ENCODE results near the gene ASXL1.
"Not testable (repeated sequence)": the region's sequence is repeated elsewhere in the genome, so short reads cannot be mapped to it uniquely, and the experiment has no call there.

The ASXL1 gene

DNA sequence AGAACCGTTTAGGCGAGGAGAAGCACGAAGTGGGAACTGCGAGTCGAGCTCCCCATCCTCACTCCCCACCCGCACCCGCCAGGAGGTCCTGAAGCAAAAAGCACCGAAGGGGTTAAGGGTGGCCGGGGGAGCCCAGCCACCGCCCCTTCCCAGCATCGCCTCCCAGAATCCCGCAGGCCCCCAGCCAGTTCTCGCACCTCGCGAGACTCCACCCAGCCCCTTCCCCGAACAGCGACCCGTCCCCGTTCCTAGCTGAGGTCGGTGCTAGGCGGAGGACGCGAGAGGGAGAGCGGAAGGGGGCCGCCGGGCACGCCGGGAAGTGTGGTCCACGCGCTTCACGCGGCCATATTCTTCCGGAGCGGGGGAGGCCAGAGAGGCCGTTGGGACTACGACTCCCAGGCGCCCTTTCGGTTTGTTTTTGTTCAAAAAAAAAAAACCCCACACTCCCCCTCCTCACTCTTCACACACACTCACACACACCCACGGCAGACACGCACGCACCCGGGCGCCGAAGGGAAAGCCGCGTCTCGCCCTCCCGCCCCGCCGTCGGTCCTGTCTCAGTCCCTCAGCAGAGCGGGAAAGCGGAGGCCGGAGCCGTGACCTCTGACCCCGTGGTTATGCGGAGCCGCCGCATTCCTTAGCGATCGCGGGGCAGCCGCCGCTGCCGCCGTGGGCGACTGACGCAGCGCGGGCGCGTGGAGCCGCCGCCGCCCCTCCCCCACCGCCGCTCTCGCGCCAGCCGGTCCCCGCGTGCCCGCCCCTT, at the start of gene ASXL1:
Gene ASXL1, plus strand, starts transcription at position 463 of the 763 bp plus-strand sequence. CDS start 445 bp downstream, outside the sequence.
- peak; percentile 97 to 100 for DNase-seq (ENCODE audit: low spot score in 2 of 2)
- peaks cover 2% of the 10 kb centered on the region; the same call in 1 of the 2 replicates for H3K36me3 ChIP-seq (replicated peaks)
- no peaks in the 10 kb centered on the region for H3K27me3 ChIP-seq (ENCODE audit: low read depth)
- in situ Hi-C loops (cut with MboI; ENCODE audit: low sequenced_read_pairs), result no loop called here
- H3K4me3 ChIP-seq, result peak within 1 kb of the TSS; percentile 85
- H3K4me1 ChIP-seq, result peaks cover 18% of the 10 kb centered on the region
- no peaks in the 10 kb centered on the region for H3K9me3 ChIP-seq

DNA sequence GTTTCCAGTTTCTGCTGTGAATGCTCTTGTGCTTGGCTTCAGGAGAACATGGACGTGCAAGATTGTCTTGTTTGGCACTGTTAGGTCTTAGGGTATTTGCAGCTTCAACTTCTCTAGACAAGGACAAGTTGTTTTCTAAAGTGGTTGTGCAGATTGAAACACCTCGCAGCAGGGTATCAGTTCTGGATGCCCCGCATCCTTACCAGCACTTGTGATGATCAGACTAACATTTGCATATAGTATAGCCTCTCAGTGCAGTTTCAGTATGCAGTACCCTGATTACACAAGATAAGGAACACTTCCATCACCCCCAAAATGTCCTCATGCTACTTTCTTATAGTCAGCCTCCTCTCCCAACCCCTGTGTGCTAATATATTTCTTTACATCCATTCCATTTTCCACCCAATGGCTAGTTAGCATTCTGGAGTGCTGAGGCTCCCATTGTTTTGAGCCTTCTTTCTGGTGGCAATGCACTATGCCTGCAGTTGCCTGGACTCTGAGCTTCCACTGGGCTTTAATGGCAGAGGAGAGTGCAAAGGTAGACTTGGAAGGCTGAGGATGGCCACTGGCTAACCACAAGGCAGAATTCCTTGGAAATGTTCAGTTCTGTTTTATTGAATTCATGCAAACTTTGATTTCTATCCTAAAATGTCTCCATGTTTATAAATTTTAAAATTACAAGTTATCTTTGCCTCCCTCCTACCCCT, 45.3 kb upstream of the ASXL1 start:
- Histone ChIP-seq H3K4me3 (no peak overlapping the region), H3K4me1 (no peaks in the 10 kb centered on the region), H3K36me3 (replicated peaks) (peaks cover 21% of the 10 kb centered on the region), H3K9me3 (no peaks in the 10 kb centered on the region), H3K27me3 (ENCODE audit: low read depth) (no peaks in the 10 kb centered on the region)
- in situ Hi-C loops (cut with MboI; ENCODE audit: low sequenced_read_pairs), result no loop called here
- no peak for DNase-seq (ENCODE audit: low spot score in 2 of 2)

DNA sequence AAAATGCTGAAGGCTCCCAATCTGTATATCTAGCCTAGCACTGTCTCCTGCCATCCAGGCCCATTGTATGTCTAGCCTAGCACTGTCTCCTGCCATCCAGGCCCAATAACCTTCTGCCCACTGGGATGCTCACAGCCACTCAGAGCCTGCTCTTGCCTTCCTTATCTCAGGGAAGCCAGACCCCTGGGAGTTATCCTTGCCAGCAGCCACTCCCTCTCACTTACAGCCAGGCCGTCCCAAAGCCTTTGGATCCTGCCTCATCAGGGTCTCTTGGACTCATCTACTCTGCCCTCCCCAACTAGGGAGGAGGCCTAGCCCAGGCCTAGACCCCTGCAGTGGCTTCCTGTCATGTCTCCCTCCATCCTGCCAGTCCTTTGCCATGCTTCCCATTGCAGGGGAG, 43.4 kb upstream of the ASXL1 start:
- in situ Hi-C loops (cut with MboI; ENCODE audit: low sequenced_read_pairs), result no loop called here
- Histone ChIP-seq H3K36me3 (replicated peaks) (peaks cover 21% of the 10 kb centered on the region), H3K4me3 (no peak overlapping the region), H3K4me1 (no peaks in the 10 kb centered on the region), H3K9me3 (no peaks in the 10 kb centered on the region), H3K27me3 (ENCODE audit: low read depth) (no peaks in the 10 kb centered on the region)
- DNase-seq (ENCODE audit: low spot score in 2 of 2), result no peak

DNA sequence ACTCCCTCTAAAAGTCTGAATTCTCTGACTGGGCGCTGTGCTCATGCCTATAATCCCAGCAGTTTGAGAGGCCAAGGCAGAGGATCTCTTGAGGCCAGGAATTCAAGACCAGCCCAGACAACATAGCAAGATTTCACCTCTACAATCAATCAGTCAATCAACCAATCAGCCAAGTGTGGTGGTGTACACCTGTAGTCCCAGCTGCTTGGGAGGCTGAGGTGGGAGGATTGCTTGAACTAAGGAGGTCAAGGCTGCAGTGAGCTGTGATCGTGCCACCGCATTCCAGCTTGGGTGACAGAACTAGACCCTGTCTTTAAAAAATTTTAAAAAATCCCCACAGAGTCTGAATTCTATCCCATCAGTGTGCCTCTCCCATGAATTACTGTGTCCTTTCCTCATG, 42.7 kb upstream of the ASXL1 start:
- Histone ChIP-seq H3K27me3 (ENCODE audit: low read depth) (no peaks in the 10 kb centered on the region), H3K4me3 (no peak overlapping the region), H3K36me3 (replicated peaks) (peaks cover 15% of the 10 kb centered on the region), H3K4me1 (no peaks in the 10 kb centered on the region), H3K9me3 (no peaks in the 10 kb centered on the region)
- DNase-seq (ENCODE audit: low spot score in 2 of 2), result no peak
- in situ Hi-C loops (cut with MboI; ENCODE audit: low sequenced_read_pairs), result no loop called here

DNA sequence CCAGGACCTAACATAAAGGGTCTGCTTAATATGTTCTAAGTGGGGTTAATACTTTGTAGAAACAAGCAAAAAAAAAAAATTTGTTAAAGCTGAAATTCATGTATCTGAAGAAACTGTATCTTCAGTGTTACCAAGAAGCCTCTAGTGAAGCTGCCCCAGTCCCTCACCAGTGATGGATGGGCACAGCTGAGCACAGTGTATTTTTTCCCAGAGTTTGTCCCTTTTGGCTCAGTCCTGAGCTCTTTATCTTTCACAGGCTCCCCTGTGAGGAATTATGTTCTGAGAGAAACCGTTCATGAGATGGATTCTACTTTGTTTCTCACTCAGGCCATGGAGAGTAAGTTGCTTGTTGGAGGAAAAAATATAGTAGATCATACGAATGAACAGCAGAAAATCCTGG, 42.2 kb upstream of the ASXL1 start:
- Histone ChIP-seq H3K4me3 (no peak overlapping the region), H3K9me3 (no peaks in the 10 kb centered on the region), H3K36me3 (replicated peaks) (peaks cover 18% of the 10 kb centered on the region), H3K27me3 (ENCODE audit: low read depth) (no peaks in the 10 kb centered on the region), H3K4me1 (no peaks in the 10 kb centered on the region)
- in situ Hi-C loops (cut with MboI; ENCODE audit: low sequenced_read_pairs), result no loop called here
- no peak for DNase-seq (ENCODE audit: low spot score in 2 of 2)

DNA sequence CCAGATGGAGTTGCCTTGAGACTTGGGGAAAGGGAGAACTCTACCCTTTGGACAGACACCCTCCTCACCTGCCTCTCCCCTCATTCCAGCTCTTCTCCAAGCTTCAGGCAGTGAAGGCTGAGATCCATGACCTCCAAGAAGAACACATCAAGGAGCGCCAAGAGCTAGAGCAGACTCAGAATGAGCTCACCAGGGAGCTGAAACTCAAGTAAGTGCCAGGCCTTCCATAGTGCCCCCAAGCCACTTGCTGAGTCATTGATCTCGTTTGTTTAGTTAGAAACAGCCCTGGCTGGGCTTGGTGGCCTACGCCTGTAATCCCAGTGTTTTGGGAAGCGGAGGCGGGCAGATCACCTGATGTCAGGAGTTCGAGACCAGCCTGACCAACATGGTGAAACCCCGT, 41.5 kb upstream of the ASXL1 start:
- 0 out of 2 replicates have a peak, but pooled peaks cover 2% of the 10 kb centered on the region for H3K4me1 ChIP-seq
- H3K9me3 ChIP-seq, result no peaks in the 10 kb centered on the region
- H3K36me3 ChIP-seq (replicated peaks), result peaks cover 18% of the 10 kb centered on the region
- H3K27me3 ChIP-seq (ENCODE audit: low read depth), result no peaks in the 10 kb centered on the region
- H3K4me3 ChIP-seq, result no peak overlapping the region
- DNase-seq (ENCODE audit: low spot score in 2 of 2), result no peak
- in situ Hi-C loops (cut with MboI; ENCODE audit: low sequenced_read_pairs), result no loop called here

DNA sequence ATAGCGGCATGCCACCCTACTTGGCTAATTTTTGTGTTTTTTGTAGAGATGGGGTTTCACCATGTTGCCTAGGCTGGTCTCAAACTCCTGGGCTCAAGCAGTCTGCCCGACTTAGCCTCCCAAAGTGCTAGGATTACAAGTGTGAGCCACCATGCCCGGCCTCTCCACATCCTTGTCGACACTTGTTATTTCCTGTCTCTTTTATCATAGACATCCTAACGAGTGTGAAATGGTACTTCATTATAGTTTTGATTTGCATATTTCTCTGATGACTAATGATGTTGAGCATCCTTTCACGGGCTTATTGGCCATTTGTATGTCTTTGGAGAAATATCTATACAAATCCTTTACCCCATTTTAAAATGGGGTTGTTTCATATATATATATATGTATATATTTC, 39.0 kb upstream of the ASXL1 start:
- no peaks in the 10 kb centered on the region for H3K9me3 ChIP-seq
- in situ Hi-C loops (cut with MboI; ENCODE audit: low sequenced_read_pairs), result no loop called here
- H3K4me3 ChIP-seq, result no peak overlapping the region
- no peak for DNase-seq (ENCODE audit: low spot score in 2 of 2)
- no peaks in the 10 kb centered on the region for H3K27me3 ChIP-seq (ENCODE audit: low read depth)
- H3K4me1 ChIP-seq, result 0 out of 2 replicates have a peak, but pooled peaks cover 2% of the 10 kb centered on the region
- H3K36me3 ChIP-seq (replicated peaks), result peaks cover 18% of the 10 kb centered on the region

DNA sequence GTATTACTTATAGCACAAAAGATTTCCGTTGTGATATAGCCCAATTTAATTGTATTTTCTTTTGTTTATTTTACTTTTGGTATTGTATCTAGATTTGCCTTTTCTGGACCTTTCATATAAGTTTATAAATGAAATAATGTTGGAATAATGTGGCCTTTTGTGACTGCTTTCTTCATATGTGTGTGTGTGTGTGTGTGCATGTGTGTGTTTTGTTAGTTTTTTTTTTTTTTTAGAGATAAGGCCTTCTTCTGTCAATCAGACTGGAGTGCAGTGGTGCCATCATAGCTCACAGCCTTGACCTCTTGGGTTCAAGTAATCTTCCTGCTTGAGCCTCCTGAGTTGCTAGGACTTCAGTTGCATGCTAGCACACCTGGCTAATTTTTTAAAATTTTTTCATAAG, 37.8 kb upstream of the ASXL1 start:
- H3K4me3 ChIP-seq, result no peak overlapping the region
- no peak for DNase-seq (ENCODE audit: low spot score in 2 of 2)
- no peaks in the 10 kb centered on the region for H3K9me3 ChIP-seq
- H3K36me3 ChIP-seq (replicated peaks), result peaks cover 18% of the 10 kb centered on the region
- in situ Hi-C loops (cut with MboI; ENCODE audit: low sequenced_read_pairs), result no loop called here
- H3K27me3 ChIP-seq (ENCODE audit: low read depth), result no peaks in the 10 kb centered on the region
- 0 out of 2 replicates have a peak, but pooled peaks cover 2% of the 10 kb centered on the region for H3K4me1 ChIP-seq

DNA sequence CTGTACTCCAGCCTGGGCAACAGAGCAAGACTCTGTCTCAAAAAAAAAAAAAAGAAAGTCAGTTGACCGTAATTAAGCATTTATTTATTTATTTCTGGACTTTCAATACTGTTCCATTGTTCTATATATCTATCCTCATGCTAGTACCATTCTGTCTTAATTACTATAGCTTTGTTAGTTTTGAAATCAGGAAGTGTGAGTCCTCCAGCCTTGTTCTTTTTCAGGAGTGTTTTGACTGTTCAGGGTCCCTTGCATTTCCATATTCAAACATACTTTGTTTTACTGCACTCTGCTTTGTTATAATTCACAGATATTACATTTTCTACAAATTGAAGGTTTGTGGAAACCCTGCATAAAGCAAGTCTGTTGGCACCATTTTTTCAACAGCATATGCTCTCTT, 36.7 kb upstream of the ASXL1 start:
- H3K9me3 ChIP-seq, result no peaks in the 10 kb centered on the region
- in situ Hi-C loops (cut with MboI; ENCODE audit: low sequenced_read_pairs), result no loop called here
- no peaks in the 10 kb centered on the region for H3K27me3 ChIP-seq (ENCODE audit: low read depth)
- no peak for DNase-seq (ENCODE audit: low spot score in 2 of 2)
- 0 out of 2 replicates have a peak, but pooled peaks cover 2% of the 10 kb centered on the region for H3K4me1 ChIP-seq
- no peak overlapping the region for H3K4me3 ChIP-seq
- peaks cover 14% of the 10 kb centered on the region for H3K36me3 ChIP-seq (replicated peaks)

DNA sequence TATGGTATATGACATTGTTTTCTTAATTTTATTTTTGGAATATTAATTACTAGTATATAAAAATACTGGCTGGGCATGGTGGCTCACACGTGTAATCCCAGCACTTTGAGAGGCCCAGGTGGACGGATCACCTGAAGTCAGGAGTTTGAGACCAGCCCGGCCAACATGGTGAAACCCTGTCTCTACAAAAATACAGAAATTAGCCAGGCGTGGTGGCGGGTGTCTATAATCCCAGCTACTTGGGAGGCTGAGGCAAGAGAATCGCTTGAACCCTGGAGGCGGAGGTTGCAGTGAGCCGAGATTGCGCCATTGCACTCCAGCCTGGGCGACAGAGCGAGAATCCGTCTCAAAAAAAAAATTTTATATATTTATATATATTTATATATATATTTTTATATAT, 35.9 kb upstream of the ASXL1 start:
- H3K4me1 ChIP-seq; H3K36me3 ChIP-seq (replicated peaks); in situ Hi-C loops (cut with MboI; ENCODE audit: low sequenced_read_pairs); H3K4me3 ChIP-seq; H3K27me3 ChIP-seq (ENCODE audit: low read depth); H3K9me3 ChIP-seq; DNase-seq (ENCODE audit: low spot score in 2 of 2): not testable (repeated sequence)

DNA sequence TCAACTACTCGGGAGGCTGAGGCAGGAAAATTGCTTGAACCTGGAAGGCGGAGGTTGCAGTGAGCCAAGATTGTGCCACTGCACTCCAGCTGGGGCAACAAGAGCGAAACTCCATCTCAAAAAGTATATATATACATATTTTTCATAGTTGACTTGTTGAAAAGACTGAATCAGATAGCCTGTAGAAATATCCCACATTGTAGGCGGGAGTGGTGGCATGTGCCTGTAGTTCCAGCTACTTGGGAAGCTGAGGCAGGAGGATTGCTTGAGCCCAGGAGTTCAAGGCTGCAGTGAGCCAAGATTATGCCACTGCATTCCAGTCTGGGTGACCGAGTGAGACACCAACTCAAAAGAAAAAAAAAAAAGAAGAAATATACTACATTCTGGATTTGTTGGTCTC, 34.4 kb upstream of the ASXL1 start:
- in situ Hi-C loops (cut with MboI; ENCODE audit: low sequenced_read_pairs); H3K9me3 ChIP-seq; H3K4me3 ChIP-seq; H3K36me3 ChIP-seq (replicated peaks); DNase-seq (ENCODE audit: low spot score in 2 of 2); H3K27me3 ChIP-seq (ENCODE audit: low read depth); H3K4me1 ChIP-seq: not testable (repeated sequence)

DNA sequence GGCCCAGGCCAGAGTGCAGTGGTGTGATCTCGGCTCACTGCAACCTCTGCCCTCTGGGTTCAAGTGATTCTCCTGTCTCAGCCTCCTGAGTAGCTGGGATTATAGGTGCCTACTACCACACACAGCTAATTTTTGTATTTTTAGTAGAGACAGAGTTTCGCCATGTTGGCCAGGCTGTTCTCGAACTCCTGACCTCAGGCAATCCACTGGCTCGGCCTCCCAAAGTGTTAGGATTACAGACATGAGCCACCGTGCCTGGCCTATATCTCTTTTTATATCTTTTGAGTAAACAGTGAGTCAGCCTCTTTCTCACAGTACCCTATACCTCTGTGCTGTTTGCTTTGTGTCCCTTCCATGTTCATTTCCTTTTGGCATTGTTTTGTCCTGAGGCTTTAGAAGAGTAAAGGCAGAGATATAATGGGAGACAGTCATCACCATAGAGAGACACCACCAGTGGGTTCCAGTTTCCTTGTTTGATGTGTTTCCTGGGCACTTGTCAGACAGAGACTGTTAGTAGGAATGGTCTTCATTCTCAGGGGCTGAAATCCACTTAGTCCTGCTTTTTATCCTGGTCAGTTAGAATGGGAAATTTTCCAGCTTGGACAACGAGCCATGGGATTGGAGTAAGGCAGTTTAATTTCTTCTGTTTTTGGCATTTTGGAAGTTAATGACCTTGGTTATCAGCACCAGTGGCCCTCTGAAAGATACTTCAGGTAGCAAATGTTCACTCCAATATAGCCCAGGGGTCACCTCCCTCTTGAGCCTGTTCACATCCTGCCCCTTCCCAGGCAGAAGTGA, 32.2 kb upstream of the ASXL1 start:
- in situ Hi-C loops (cut with MboI; ENCODE audit: low sequenced_read_pairs), result no loop called here
- H3K4me3 ChIP-seq, result no peak overlapping the region
- H3K9me3 ChIP-seq, result no peaks in the 10 kb centered on the region
- peaks cover 5% of the 10 kb centered on the region for H3K36me3 ChIP-seq (replicated peaks)
- H3K4me1 ChIP-seq, result 0 out of 2 replicates have a peak, but pooled peaks cover 2% of the 10 kb centered on the region
- no peaks in the 10 kb centered on the region for H3K27me3 ChIP-seq (ENCODE audit: low read depth)
- DNase-seq (ENCODE audit: low spot score in 2 of 2), result peak in 1 of 2 experiments; percentile 18

DNA sequence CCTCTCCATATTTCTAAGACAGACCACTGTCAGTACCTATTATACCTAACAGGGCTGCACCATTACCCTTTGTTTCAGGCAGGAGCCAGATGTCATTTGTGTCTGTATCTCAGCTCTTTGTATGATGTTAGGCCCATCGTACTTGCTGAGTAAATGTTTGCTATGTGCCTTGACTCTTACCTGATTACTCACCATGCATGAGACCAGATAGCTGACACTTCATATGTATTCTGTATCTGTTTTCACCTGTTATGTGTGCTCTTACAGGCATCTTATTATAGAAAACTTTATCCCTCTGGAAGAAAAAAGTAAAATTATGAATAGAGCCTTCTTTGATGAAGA, 31.7 kb upstream of the ASXL1 start:
- in situ Hi-C loops (cut with MboI; ENCODE audit: low sequenced_read_pairs), result no loop called here
- Histone ChIP-seq H3K27me3 (ENCODE audit: low read depth) (no peaks in the 10 kb centered on the region), H3K36me3 (replicated peaks) (peaks cover 11% of the 10 kb centered on the region), H3K4me3 (no peak overlapping the region), H3K9me3 (no peaks in the 10 kb centered on the region), H3K4me1 (0 out of 2 replicates have a peak, but pooled peaks cover 1% of the 10 kb centered on the region)
- DNase-seq (ENCODE audit: low spot score in 2 of 2), result no peak
